IMR-90 (cell line): ENCODE data around the gene SYT8. TPM values are rescaled to one million over a fixed set of nuclear protein-coding genes. Genes with fewer than 3 reads are reported as not detected.

ENCODE experiments used
- ATAC-seq: fragments of 200-7000 bp; cut with Tn5 transposase; 2 replicates; pipeline ENCODE4 v1.9.1; 2020; ENCODE audit warnings: low read depth, mild to moderate bottlenecking, moderate library complexity
- BruUV-seq: library from RNA; stranded (reverse); fragments of 400-500 nt; replicated peaks from 2 replicates; lab custom pipeline; 2021; lab: Mats Ljungman, UMichigan
- CTCF ChIA-PET: fragments of 300-600 bp; formaldehyde crosslinking; extraction: SDS; loops from one replicate; lab custom pipeline; 2021; ENCODE audit warnings: antibody characterized with exemption; lab: Yijun Ruan, JAX
- POLR2A ChIA-PET: fragments of 300-600 bp; sonication (Branson Sonifier 250); formaldehyde crosslinking; loops from one replicate; lab custom pipeline; 2022; ENCODE audit warnings: antibody characterized with exemption; ENCODE audit not compliant: unreplicated experiment; lab: Charles Lee
- DNase-seq: peaks from one replicate; pipeline ENCODE4 v3.0.0; 2013
- H2AFZ ChIP-seq: replicated peaks from 2 replicates; pipeline ENCODE3; 2013; ENCODE audit warnings: low read length, mild to moderate bottlenecking; ENCODE audit not compliant: poor library complexity
- H2AK5ac ChIP-seq: 2 replicates; pipeline ENCODE4 v1.6.1; 2013; ENCODE audit warnings: low read depth, low read length, inconsistent platforms
- H2AK9ac ChIP-seq: replicated peaks from 2 replicates; pipeline ENCODE3; 2013; ENCODE audit warnings: mild to moderate bottlenecking, low read depth, low read length, moderate library complexity; ENCODE audit not compliant: poor library complexity
- H2BK120ac ChIP-seq: 2 replicates; pipeline ENCODE4 v1.6.1; 2013; ENCODE audit warnings: low read depth, low read length, inconsistent platforms
- H2BK15ac ChIP-seq: 3 replicates; pipeline ENCODE4 v1.6.1; 2013; ENCODE audit warnings: low read depth, low read length, inconsistent platforms
- H2BK20ac ChIP-seq: 2 replicates; pipeline ENCODE4 v1.6.1; 2013; ENCODE audit warnings: low read depth, mild to moderate bottlenecking, inconsistent platforms, low read length, moderate library complexity
- H2BK5ac ChIP-seq: 2 replicates; pipeline ENCODE4 v1.6.1; 2013; ENCODE audit warnings: mild to moderate bottlenecking, low read depth, low read length, inconsistent platforms; ENCODE audit not compliant: poor library complexity, severe bottlenecking
- H3K14ac ChIP-seq: replicated peaks from 2 replicates; pipeline ENCODE4 v1.6.1; 2013; ENCODE audit warnings: low read depth, low read length, inconsistent platforms
- H3K18ac ChIP-seq: 2 replicates; pipeline ENCODE4 v1.6.1; 2013; ENCODE audit warnings: low read depth, low read length, control low read depth
- H3K23ac ChIP-seq: 2 replicates; pipeline ENCODE4 v1.6.1; 2013; ENCODE audit warnings: low read depth, low read length, inconsistent platforms
- H3K27ac ChIP-seq: 2 replicates; pipeline ENCODE4 v1.5.1; 2013; ENCODE audit warnings: mild to moderate bottlenecking, control low read depth, low read length; ENCODE audit not compliant: insufficient read depth
- H3K27me3 ChIP-seq: 2 replicates; pipeline ENCODE4 v1.6.1; 2013; ENCODE audit warnings: low read length; ENCODE audit not compliant: control insufficient read depth, insufficient read depth
- H3K36me3 ChIP-seq: 2 replicates; pipeline ENCODE4 v1.6.1; 2013; ENCODE audit warnings: low read length, mixed read lengths; ENCODE audit not compliant: control insufficient read depth, insufficient read depth
- H3K4ac ChIP-seq: 2 replicates; pipeline ENCODE4 v1.6.1; 2013; ENCODE audit warnings: low read depth, low read length, inconsistent platforms
- H3K4me1 ChIP-seq: 2 replicates; pipeline ENCODE4 v1.6.1; 2013; ENCODE audit warnings: low read length, mixed read lengths; ENCODE audit not compliant: control insufficient read depth, insufficient read depth
- H3K4me2 ChIP-seq: 2 replicates; pipeline ENCODE4 v1.6.1; 2013; ENCODE audit warnings: low read depth, mild to moderate bottlenecking, control low read depth, low read length, moderate library complexity
- H3K4me3 ChIP-seq: 2 replicates; pipeline ENCODE4 v1.5.1; 2013; ENCODE audit warnings: low read depth, mild to moderate bottlenecking, control low read depth, low read length, moderate library complexity; ENCODE audit not compliant: insufficient read depth
- H3K56ac ChIP-seq: 2 replicates; pipeline ENCODE4 v1.6.1; 2013; ENCODE audit warnings: low read length, inconsistent platforms; ENCODE audit not compliant: insufficient read depth; ENCODE audit errors: extremely low read depth
- H3K79me1 ChIP-seq, 2 experiments: 2 replicates each; pipeline ENCODE4 v1.6.1; 2013; ENCODE audit warnings: low read length in 2 of 2, inconsistent platforms in 1 of 2, low read depth in 1 of 2
- H3K9ac ChIP-seq: 2 replicates; pipeline ENCODE4 v1.6.1; 2013; ENCODE audit warnings: low read depth, low read length, control low read depth
- H3K9me1 ChIP-seq: 2 replicates; pipeline ENCODE4 v1.6.1; 2013; ENCODE audit warnings: low read length, inconsistent platforms; ENCODE audit not compliant: insufficient read depth
- H3K9me3 ChIP-seq: 2 replicates; pipeline ENCODE4 v1.6.1; 2013; ENCODE audit warnings: low read length; ENCODE audit not compliant: control insufficient read depth, insufficient read depth
- H4K20me1 ChIP-seq: 2 replicates; pipeline ENCODE4 v1.6.1; 2013; ENCODE audit warnings: low read length, inconsistent platforms; ENCODE audit not compliant: insufficient read depth
- H4K5ac ChIP-seq: 2 replicates; pipeline ENCODE4 v1.6.1; 2013; ENCODE audit warnings: mild to moderate bottlenecking, low read depth, low read length, control low read depth
- H4K8ac ChIP-seq, 2 experiments: 2 replicates each; pipeline ENCODE4 v1.6.1; 2013; ENCODE audit warnings: low read depth in 2 of 2, low read length in 2 of 2, control low read depth in 1 of 2, inconsistent platforms in 1 of 2
- H4K91ac ChIP-seq: 2 replicates; pipeline ENCODE4 v1.6.1; 2013; ENCODE audit warnings: low read depth, low read length, inconsistent platforms; ENCODE audit not compliant: insufficient read depth
- BHLHE40 ChIP-seq: fragments of 150-350 bp; IDR thresholded peaks from 2 replicates; pipeline ENCODE4 v1.6.1; 2016; ENCODE audit warnings: mild to moderate bottlenecking, low read depth, low read length
- CEBPB ChIP-seq: IDR thresholded peaks from 2 replicates; pipeline ENCODE4 v1.6.1; 2012; ENCODE audit warnings: low read depth, low read length, improper control_type of control experiment
- CHD1 ChIP-seq: IDR thresholded peaks from 2 replicates; pipeline ENCODE4 v1.6.1; 2012; ENCODE audit warnings: low read depth, low read length, improper control_type of control experiment
- ELK1 ChIP-seq: fragments of 150-350 bp; IDR thresholded peaks from 2 replicates; pipeline ENCODE4 v1.6.1; 2016; ENCODE audit warnings: low read depth, mild to moderate bottlenecking, low read length, moderate library complexity, borderline replicate concordance
- FOS ChIP-seq: fragments of 150-350 bp; IDR thresholded peaks from 2 replicates; pipeline ENCODE4 v1.6.1; 2016; ENCODE audit warnings: low read depth, low read length
- MAFK ChIP-seq: IDR thresholded peaks from 2 replicates; pipeline ENCODE4 v1.6.1; 2012; ENCODE audit warnings: low read depth, low read length, improper control_type of control experiment
- MAZ ChIP-seq: IDR thresholded peaks from 2 replicates; pipeline ENCODE4 v1.6.1; 2012; ENCODE audit warnings: low read depth, mild to moderate bottlenecking, low read length, improper control_type of control experiment, moderate library complexity, borderline replicate concordance
- NFE2L2 ChIP-seq: fragments of 150-350 bp; IDR thresholded peaks from 2 replicates; pipeline ENCODE4 v1.6.1; 2016; ENCODE audit warnings: low read depth, mild to moderate bottlenecking, low read length
- RAD21 ChIP-seq: IDR thresholded peaks from 2 replicates; pipeline ENCODE4 v1.6.1; 2012; ENCODE audit warnings: low read length, improper control_type of control experiment
- RFX5 ChIP-seq: IDR thresholded peaks from 2 replicates; pipeline ENCODE4 v1.8.0; 2012; ENCODE audit warnings: low read depth, mild to moderate bottlenecking, low read length, moderate library complexity
- SMC3 ChIP-seq: fragments of 150-350 bp; IDR thresholded peaks from 2 replicates; pipeline ENCODE4 v1.6.1; 2016; ENCODE audit warnings: low read depth, mild to moderate bottlenecking, antibody characterized with exemption, low read length, moderate library complexity
- WGBS, 2 experiments: methylation state at CpG; one replicate each; pipeline versions ENCODE4 v1.1.5 to v1.1.7; 2013; ENCODE audit warnings: missing lambda C conversion rate in 2 of 2; ENCODE audit not compliant: insufficient read length in 1 of 2; ENCODE audit errors: extremely low coverage in 2 of 2; 5-methylcytosine and 5-hydroxymethylcytosine counted together
- dilution Hi-C: fragments of 300-500 bp; cut with HindIII; formaldehyde crosslinking; loops from one replicate; pipeline ENCODE4 v1.14.3; 2018; ENCODE audit warnings: low sequenced_read_pairs; ENCODE audit not compliant: unreplicated experiment
- in situ Hi-C: fragments of 300-500 bp; cut with MboI; formaldehyde crosslinking; loops from 3 replicates; pipeline ENCODE4 v1.14.3; 2019; ENCODE audit warnings: low sequenced_read_pairs, inconsistent platforms, mixed read lengths
- intact Hi-C: fragments of 100-400 bp; cut with micrococcal nuclease; formaldehyde crosslinking; loops from 2 replicates; pipeline ENCODE4 v1.10.0; 2022
- polyA plus RNA-seq, 3 experiments: library from polyadenylated mRNA; depleted of rRNA; stranded (reverse); fragments of >200 nt; gene quantifications; 2 replicates each; pipeline ENCODE4 v1.2.3, GENCODE V29; 2012; ENCODE audit warnings: low replicate concordance in 1 of 3
- total RNA-seq: library from RNA; depleted of rRNA; stranded (reverse); fragments of >200 nt; gene quantifications from 2 replicates; pipeline ENCODE4 v1.2.3, GENCODE V29; 2012
- TF ChIP-seq, protein P1 (sequence below): conservative IDR thresholded peaks from 2 replicates; pipeline ENCODE4 v1.5.1; 2012; ENCODE audit warnings: mild to moderate bottlenecking, low read depth, low read length, improper control_type of control experiment

SYT8 gene
- total and polyA plus RNA-seq, 2 of the 4 experiments (the other 2 are of a cell fraction), result not detected

GRCh38 chr11:1863352-1864216 is 28.8 kb downstream of the SYT8 start (continued):
- no peak for TF ChIP-seq ELK1

DNA sequence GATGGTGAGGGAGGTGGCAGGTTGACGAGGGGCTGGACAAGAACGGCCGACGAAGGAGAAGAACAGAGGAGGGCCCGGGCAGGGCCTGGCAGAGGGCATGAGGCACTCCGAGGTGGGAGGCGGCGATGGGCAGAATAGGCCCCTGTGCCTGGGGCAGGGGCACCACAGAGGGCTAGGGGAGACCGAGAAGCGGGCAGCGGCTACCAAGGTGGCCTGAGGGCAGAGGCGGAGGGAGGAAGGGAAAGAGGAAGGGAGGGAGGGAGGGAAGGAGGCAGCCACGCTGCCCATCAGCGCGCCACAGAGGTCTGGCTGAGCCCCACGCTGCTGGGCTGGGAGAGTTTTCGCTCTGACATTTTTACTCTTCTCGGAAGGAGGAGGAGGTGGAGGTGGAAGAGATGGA is 29.4 kb downstream of the SYT8 start:
- DNase-seq, result no peak
- no peak for TF ChIP-seq CHD1
- no peak for TF ChIP-seq NFE2L2
- no peak for TF ChIP-seq MAZ
- no peak for TF ChIP-seq RFX5
- TF ChIP-seq SMC3, result no peak
- TF ChIP-seq BHLHE40, result no peak
- TF ChIP-seq RAD21, result no peak
- no peak for TF ChIP-seq FOS
- TF ChIP-seq, protein P1, sequence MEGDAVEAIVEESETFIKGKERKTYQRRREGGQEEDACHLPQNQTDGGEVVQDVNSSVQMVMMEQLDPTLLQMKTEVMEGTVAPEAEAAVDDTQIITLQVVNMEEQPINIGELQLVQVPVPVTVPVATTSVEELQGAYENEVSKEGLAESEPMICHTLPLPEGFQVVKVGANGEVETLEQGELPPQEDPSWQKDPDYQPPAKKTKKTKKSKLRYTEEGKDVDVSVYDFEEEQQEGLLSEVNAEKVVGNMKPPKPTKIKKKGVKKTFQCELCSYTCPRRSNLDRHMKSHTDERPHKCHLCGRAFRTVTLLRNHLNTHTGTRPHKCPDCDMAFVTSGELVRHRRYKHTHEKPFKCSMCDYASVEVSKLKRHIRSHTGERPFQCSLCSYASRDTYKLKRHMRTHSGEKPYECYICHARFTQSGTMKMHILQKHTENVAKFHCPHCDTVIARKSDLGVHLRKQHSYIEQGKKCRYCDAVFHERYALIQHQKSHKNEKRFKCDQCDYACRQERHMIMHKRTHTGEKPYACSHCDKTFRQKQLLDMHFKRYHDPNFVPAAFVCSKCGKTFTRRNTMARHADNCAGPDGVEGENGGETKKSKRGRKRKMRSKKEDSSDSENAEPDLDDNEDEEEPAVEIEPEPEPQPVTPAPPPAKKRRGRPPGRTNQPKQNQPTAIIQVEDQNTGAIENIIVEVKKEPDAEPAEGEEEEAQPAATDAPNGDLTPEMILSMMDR, result no peak
- TF ChIP-seq MAFK, result no peak
- no peak for TF ChIP-seq CEBPB

More for the DNA sequence above, 29.4 kb downstream of the SYT8 start:
- H3K4me2 ChIP-seq, result no peak overlapping the region; the same call in 1 of the 2 replicates
- ChIA-PET CTCF (no interaction called here), POLR2A (no interaction called here)
- H3K27ac ChIP-seq, result peak overlapping the region; percentile 25; the same call in 1 of the 2 replicates
- peak overlapping the region; percentile 83 for H2AFZ ChIP-seq
- H4K91ac ChIP-seq, result peak overlapping the region; percentile 89
- peak overlapping the region; percentile 33; the same call in 1 of the 2 replicates for H3K18ac ChIP-seq
- H2AK9ac ChIP-seq, result peak overlapping the region; percentile 98
- peak; percentile 3; the same call in 1 of the 2 replicates for ATAC-seq
- intact Hi-C loops, result no loop called here
- peak overlapping the region; percentile 78 for H3K4ac ChIP-seq
- H4K5ac ChIP-seq, result peak overlapping the region; percentile 69; the same call in 1 of the 2 replicates
- peak overlapping the region; percentile 82 for H2AK5ac ChIP-seq
- H2BK20ac ChIP-seq, result peak overlapping the region; percentile 83
- no peak overlapping the region; the same call in 1 of the 2 replicates for H3K56ac ChIP-seq
- no peak overlapping the region for H3K4me3 ChIP-seq
- peak overlapping the region; percentile 40 to 71; a peak in 3 of 4 replicates for H4K8ac ChIP-seq
- H4K20me1 ChIP-seq, result no peaks in the 10 kb centered on the region
- in situ Hi-C loops, result no loop called here
- no peaks in the 10 kb centered on the region for H3K9me3 ChIP-seq
- H3K23ac ChIP-seq, result no peak overlapping the region
- H3K79me1 ChIP-seq, result no peaks in the 10 kb centered on the region
- peak overlapping the region; percentile 90 for H2BK120ac ChIP-seq
- no peak overlapping the region; the same call in 1 of the 2 replicates for H3K9ac ChIP-seq
- no peaks in the 10 kb centered on the region for H3K36me3 ChIP-seq
- BruUV-seq, result no TSS peak
- WGBS, 2 experiments, result 53% methylated on average over 4 of the region's 18 CpGs; no CpG with 5 or more reads in 1 of the 2 experiments
- H2BK5ac ChIP-seq, result no peak overlapping the region
- peak overlapping the region; percentile 62; the same call in 1 of the 2 replicates for H3K14ac ChIP-seq
- dilution Hi-C loops, result no loop called here
- H3K27me3 ChIP-seq, result peaks cover 9% of the 10 kb centered on the region; the same call in 1 of the 2 replicates
- H2BK15ac ChIP-seq, result no peak overlapping the region; the same call in 1 of the 3 replicates
- H3K4me1 ChIP-seq, result peaks cover 14% of the 10 kb centered on the region
- peaks cover 4% of the 10 kb centered on the region for H3K9me1 ChIP-seq
